Spleen (tissue), 11 donors: ENCODE results near the gene OSBPL8. TPM values are rescaled to one million over a fixed set of nuclear protein-coding genes. Genes with fewer than 3 reads are reported as not detected.

Experiments
- DNase-seq: peaks from one replicate; pipeline ENCODE4 v3.0.0-alpha.2; 2020
- H3K27ac ChIP-seq, 8 donors: fragments of 200-600 bp; sonication (generic) in 7 of 8; 1 replicate in 4 of 8; 2 replicates in 4 of 8; pipeline versions ENCODE4 v1.5.0 to v1.8.0; 2016 to 2021; ENCODE audit warnings: inconsistent platforms in 4 of 8, mild to moderate bottlenecking in 4 of 8, moderate library complexity in 1 of 8
- H3K27me3 ChIP-seq, 7 donors: fragments of 200-600 bp; sonication (generic) in 6 of 7; replicated peaks in 1 of 7; 1 replicate in 4 of 7; 2 replicates in 3 of 7; pipeline versions ENCODE4 v1.5.0 to v1.8.0; 2016 to 2021; ENCODE audit warnings: inconsistent platforms in 3 of 7, mild to moderate bottlenecking in 1 of 7
- H3K36me3 ChIP-seq, 6 donors: fragments of 200-600 bp; sonication (generic) in 5 of 6; 1 replicate in 4 of 6; 2 replicates in 2 of 6; pipeline versions ENCODE4 v1.5.0 to v1.8.0; 2016 to 2021; ENCODE audit warnings: inconsistent platforms in 2 of 6
- H3K4me1 ChIP-seq, 6 donors: fragments of 200-600 bp; sonication (generic) in 5 of 6; 1 replicate in 3 of 6; 2 replicates in 3 of 6; pipeline versions ENCODE4 v1.5.0 to v1.8.0; 2016 to 2021; ENCODE audit warnings: inconsistent platforms in 3 of 6
- H3K4me3 ChIP-seq, 8 donors: fragments of 200-600 bp; sonication (generic) in 7 of 8; 1 replicate in 4 of 8; 2 replicates in 4 of 8; pipeline versions ENCODE4 v1.5.0 to v1.8.0; 2016 to 2021; ENCODE audit warnings: inconsistent platforms in 4 of 8, mild to moderate bottlenecking in 4 of 8, moderate library complexity in 2 of 8
- H3K9me3 ChIP-seq, 8 donors: fragments of 200-600 bp; sonication (generic) in 7 of 8; 1 replicate in 4 of 8; 2 replicates in 4 of 8; pipeline versions ENCODE4 v1.5.0 to v1.8.0; 2016 to 2021; ENCODE audit warnings: inconsistent platforms in 4 of 8
- POLR2A ChIP-seq, 3 donors: fragments of 450-650 bp; IDR thresholded peaks; one replicate each; pipeline ENCODE4 v1.5.1; 2017; ENCODE audit warnings: antibody characterized with exemption in 3 of 3, mild to moderate bottlenecking in 1 of 3
- POLR2AphosphoS5 ChIP-seq, 3 donors: sonication (generic); formaldehyde crosslinking; IDR thresholded peaks; one replicate each; pipeline ENCODE4 v1.5.1; 2017; ENCODE audit warnings: antibody characterized with exemption in 3 of 3
- WGBS, 5 donors: extraction: QIAGEN DNeasy Blood & Tissue Kit in 3 of 5; methylation state at CpG; one replicate each; pipeline versions ENCODE4 v1.1.5 to v1.1.7; 2013 to 2018; 5-methylcytosine and 5-hydroxymethylcytosine counted together
- intact Hi-C: fragments of 100-400 bp; cut with DNase I; formaldehyde crosslinking; loops from one replicate; pipeline ENCODE4 v1.15.0; 2023; ENCODE audit warnings: low total_unique reads
- polyA plus RNA-seq, 3 donors: library from polyadenylated mRNA; stranded (reverse); fragments of 200-250 nt; gene quantifications; one replicate each; pipeline ENCODE4 v1.2.1, GENCODE V29; 2013
- total RNA-seq, 7 donors: library from RNA; depleted of rRNA in 3 of 7; stranded (reverse); fragments of >200 nt in 3 of 7; fragmentation: NEBNext Ultra II Directional in 4 of 7; extraction: Animal tissue kit (Norgen Biotek cat#: 25700) in 4 of 7; gene quantifications; one replicate each; pipeline versions ENCODE4 v1.1.0 to v1.2.1, GENCODE V29; 2016 to 2021
- TF ChIP-seq, protein P1 (sequence below), 11 experiments: fragments of 200-600 bp in 7 of 11; fragments of 450-650 bp in 4 of 11; sonication (generic) in 4 of 11; IDR thresholded peaks in 8 of 11; conservative IDR thresholded peaks in 3 of 11; 1 replicate in 7 of 11; 2 replicates in 4 of 11; pipeline versions ENCODE4 v1.4.0 to v1.8.0; 2016 to 2021; ENCODE audit warnings: antibody characterized with exemption in 11 of 11, inconsistent platforms in 4 of 11, mild to moderate bottlenecking in 1 of 11
- donor health status: healthy with polysubstance abuse.
- donor health status: DM: no; HTN: no; CAD: no; lungs with moderate emphysema.
- donor health status: DM: no; HTN: no; CAD: no.
- donor health status: Bipolar disorder and iron deficiency.
- donor health status: healthy.
- donor health status: DM: no; HTN: no; CAD: no.
- donor health status: DM: yes; HTN: yes; CAD: no.

Gene OSBPL8
- total and polyA plus RNA-seq, 10 donors: 10.7 to 127 (median 109) TPM

DNA sequence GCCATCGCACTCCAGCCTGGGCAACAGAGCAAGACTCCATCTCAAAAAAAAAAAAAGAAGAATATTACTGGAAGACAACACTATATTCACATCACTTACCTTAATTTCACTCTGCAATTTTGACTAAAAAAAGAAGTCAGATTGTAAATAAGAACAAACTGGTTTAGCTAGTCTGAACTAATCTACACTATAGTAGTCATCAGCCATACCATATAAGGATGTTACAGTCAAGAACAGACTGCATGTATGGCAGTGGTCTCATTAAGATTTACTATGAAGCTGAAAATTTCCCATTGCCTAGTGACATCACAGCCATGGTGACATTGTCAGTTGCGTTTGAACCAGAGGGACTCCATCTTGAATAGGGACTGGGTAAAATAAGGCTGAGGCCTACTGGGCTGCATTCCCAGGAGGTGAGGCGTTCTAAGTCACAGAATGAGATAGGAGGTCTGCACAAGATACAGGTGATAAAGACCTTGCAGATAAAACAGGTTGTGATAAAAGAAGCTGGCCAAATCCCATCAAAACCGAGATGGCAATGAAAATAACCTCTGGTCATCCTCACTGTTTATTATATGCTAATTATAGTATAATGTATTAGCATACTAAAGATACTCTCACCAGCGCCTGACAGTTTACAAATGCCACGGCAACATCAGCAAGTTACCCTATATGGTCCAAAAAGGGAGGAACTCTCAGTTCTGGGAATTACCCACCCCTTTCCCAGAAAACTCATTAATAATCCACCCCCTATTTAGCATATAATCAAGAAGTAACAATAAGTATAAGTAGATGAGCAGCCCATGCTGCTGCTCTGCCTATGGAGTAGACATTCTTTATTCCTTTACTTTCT lies 51.2 kb downstream of the OSBPL8 start:
- intact Hi-C loops: no loop called here
- H3K4me1 ChIP-seq: peaks cover 0 to 31% (median 6%) of the 10 kb centered on the region in 6 donors
- H3K27me3 ChIP-seq: no peaks in the 10 kb centered on the region
- WGBS, 5 donors: 84 to 96% (median 95%) methylated on average over 6 of the region's 6 CpGs
- no peak overlapping the region for H3K27ac ChIP-seq
- H3K36me3 ChIP-seq: peaks cover 0 to 22% (median under 1%) of the 10 kb centered on the region in 6 donors
- peaks cover 0 to 20% (median 16%) of the 10 kb centered on the region in 8 donors for H3K9me3 ChIP-seq
- H3K4me3 ChIP-seq: no peak overlapping the region
- TF ChIP-seq, protein P1, sequence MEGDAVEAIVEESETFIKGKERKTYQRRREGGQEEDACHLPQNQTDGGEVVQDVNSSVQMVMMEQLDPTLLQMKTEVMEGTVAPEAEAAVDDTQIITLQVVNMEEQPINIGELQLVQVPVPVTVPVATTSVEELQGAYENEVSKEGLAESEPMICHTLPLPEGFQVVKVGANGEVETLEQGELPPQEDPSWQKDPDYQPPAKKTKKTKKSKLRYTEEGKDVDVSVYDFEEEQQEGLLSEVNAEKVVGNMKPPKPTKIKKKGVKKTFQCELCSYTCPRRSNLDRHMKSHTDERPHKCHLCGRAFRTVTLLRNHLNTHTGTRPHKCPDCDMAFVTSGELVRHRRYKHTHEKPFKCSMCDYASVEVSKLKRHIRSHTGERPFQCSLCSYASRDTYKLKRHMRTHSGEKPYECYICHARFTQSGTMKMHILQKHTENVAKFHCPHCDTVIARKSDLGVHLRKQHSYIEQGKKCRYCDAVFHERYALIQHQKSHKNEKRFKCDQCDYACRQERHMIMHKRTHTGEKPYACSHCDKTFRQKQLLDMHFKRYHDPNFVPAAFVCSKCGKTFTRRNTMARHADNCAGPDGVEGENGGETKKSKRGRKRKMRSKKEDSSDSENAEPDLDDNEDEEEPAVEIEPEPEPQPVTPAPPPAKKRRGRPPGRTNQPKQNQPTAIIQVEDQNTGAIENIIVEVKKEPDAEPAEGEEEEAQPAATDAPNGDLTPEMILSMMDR (IDR thresholded peaks at IDR 0.05 in 8 of 11, conservative IDR thresholded peaks at IDR 0.05 in 3 of 11): no peak
- no peak for TF ChIP-seq POLR2A (IDR thresholded peaks at IDR 0.05)
- TF ChIP-seq POLR2AphosphoS5 (IDR thresholded peaks at IDR 0.05): no peak
- no peak for DNase-seq

DNA sequence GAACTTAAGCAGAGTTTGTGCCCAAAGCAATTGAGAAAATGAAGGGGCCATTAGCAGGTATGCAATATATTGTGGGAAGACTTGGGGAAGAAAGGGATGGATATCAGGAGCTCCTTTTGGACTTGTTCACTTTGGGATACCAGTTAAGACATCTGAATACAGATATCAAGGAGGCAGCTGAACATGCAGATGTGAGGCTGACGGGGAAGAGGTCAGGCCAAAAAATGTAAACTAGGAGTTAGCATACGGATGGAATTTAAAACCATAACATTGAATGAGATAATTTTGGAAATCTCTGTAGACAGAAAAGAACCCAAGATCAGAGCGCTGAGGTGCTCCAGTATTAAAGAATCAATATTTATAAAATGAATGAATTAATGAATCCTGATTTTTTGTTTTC lies 53.4 kb downstream of the OSBPL8 start:
- no peak for DNase-seq
- 94 to 98% (median 96%) methylated on average over 3 of the region's 3 CpGs for WGBS, 5 donors
- H3K27ac ChIP-seq: no peak overlapping the region
- peaks cover 0 to 25% (median 4%) of the 10 kb centered on the region in 6 donors for H3K4me1 ChIP-seq
- peaks cover 0 to 35% (median 3%) of the 10 kb centered on the region in 6 donors for H3K36me3 ChIP-seq
- TF ChIP-seq POLR2AphosphoS5 (IDR thresholded peaks at IDR 0.05) (no peak), POLR2A (IDR thresholded peaks at IDR 0.05) (no peak)
- TF ChIP-seq, protein P1 (IDR thresholded peaks at IDR 0.05 in 8 of 11, conservative IDR thresholded peaks at IDR 0.05 in 3 of 11): no peak
- no peaks in the 10 kb centered on the region for H3K27me3 ChIP-seq
- no peak overlapping the region for H3K4me3 ChIP-seq
- H3K9me3 ChIP-seq: peaks cover 0 to 9% (median 2%) of the 10 kb centered on the region in 8 donors
- intact Hi-C loops: no loop called here

DNA sequence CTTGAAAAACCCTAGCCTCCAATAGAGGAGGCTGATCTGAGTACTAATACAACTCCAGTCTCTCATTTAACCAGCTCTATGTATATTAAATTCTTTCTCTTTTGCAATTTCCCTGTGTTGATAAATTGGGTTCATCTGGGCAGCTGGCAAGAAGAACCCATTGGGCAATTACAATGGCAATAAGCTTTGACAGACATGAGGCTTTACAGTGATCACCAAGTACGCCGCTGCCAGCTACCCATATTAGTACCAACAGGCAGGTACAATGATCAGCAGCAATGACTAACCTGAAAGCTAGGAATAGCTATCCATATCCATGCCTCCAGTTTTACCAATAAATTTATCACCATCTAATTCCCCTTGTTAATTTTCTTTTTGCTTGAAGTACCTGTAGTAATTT lies 54.5 kb downstream of the OSBPL8 start:
- 78 to 93% (median 92%) methylated on average over 2 of the region's 2 CpGs for WGBS, 5 donors
- DNase-seq: no peak
- Histone ChIP-seq H3K4me1 (peaks cover 0 to 16% (median 0%) of the 10 kb centered on the region in 6 donors), H3K27me3 (no peaks in the 10 kb centered on the region), H3K27ac (no peak overlapping the region), H3K9me3 (peaks cover 0 to 9% (median 2%) of the 10 kb centered on the region in 8 donors), H3K4me3 (no peak overlapping the region), H3K36me3 (peaks cover 0 to 35% (median 3%) of the 10 kb centered on the region in 6 donors)
- intact Hi-C loops: no loop called here
- no peak for TF ChIP-seq POLR2AphosphoS5 (IDR thresholded peaks at IDR 0.05)
- TF ChIP-seq, protein P1 (IDR thresholded peaks at IDR 0.05 in 8 of 11, conservative IDR thresholded peaks at IDR 0.05 in 3 of 11): no peak
- no peak for TF ChIP-seq POLR2A (IDR thresholded peaks at IDR 0.05)

DNA sequence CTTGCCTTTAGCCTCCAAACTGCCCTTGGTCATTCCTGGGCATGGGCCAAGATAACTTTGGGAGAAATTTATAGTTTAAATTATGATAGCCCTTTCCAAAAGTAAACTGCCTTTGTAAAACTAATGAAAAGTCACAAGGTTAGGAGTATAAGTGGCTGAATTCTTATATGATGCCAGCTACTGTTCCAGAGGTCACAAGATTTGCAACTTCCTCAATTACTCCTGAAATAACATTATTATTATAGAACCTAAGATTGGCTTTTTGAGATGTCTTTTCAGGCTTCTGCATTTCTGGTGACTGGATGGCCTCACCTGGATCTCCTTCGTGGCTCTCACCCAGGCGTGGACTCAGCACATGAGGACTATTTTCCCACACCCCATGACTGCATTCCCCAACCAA lies 55.0 kb downstream of the OSBPL8 start:
- intact Hi-C loops: no loop called here

More for the DNA sequence above, 55.0 kb downstream of the OSBPL8 start:
- DNase-seq: no peak
- TF ChIP-seq POLR2A (IDR thresholded peaks at IDR 0.05) (no peak), POLR2AphosphoS5 (IDR thresholded peaks at IDR 0.05) (no peak)
- TF ChIP-seq, protein P1 (IDR thresholded peaks at IDR 0.05 in 8 of 11, conservative IDR thresholded peaks at IDR 0.05 in 3 of 11): no peak
- Histone ChIP-seq H3K36me3 (peaks cover 0 to 35% (median 3%) of the 10 kb centered on the region in 6 donors), H3K27ac (no peak overlapping the region), H3K4me3 (no peak overlapping the region), H3K4me1 (peaks cover 0 to 16% (median 0%) of the 10 kb centered on the region in 6 donors), H3K9me3 (peaks cover 0 to 9% (median 2%) of the 10 kb centered on the region in 8 donors), H3K27me3 (no peaks in the 10 kb centered on the region)
- WGBS, 5 donors: 94 to 98% (median 96%) methylated on average over 2 of the region's 2 CpGs
